Neural crest cell (in vitro differentiated cells): ENCODE measurements around the gene SLC25A42. TPM values are rescaled to one million over a fixed set of nuclear protein-coding genes. Genes with fewer than 3 reads are reported as not detected.
"Not testable (repeated sequence)": the region's sequence is repeated elsewhere in the genome, so short reads cannot be mapped to it uniquely, and the experiment has no call there.

ENCODE experiments used
- DNase-seq: peaks from one replicate; pipeline ENCODE4 v3.0.0; 2021; ENCODE audit warnings: low read depth, mixed read lengths, low spot score
- H3K27ac Mint-ChIP-seq: one replicate; pipeline ENCODE4 v1.8.0; 2021; ENCODE audit warnings: mild to moderate bottlenecking, mixed read lengths; ENCODE audit not compliant: unreplicated experiment
- H3K27me3 Mint-ChIP-seq: 2 replicates; pipeline ENCODE4 v1.8.0; 2021; ENCODE audit warnings: low read depth, mild to moderate bottlenecking, mixed read lengths
- H3K36me3 Mint-ChIP-seq: 2 replicates; pipeline ENCODE4 v1.8.0; 2021; ENCODE audit warnings: low read depth, mild to moderate bottlenecking, mixed read lengths
- H3K4me1 Mint-ChIP-seq: 2 replicates; pipeline ENCODE4 v1.8.0; 2021; ENCODE audit warnings: mixed read lengths
- H3K4me3 Mint-ChIP-seq: one replicate; pipeline ENCODE4 v1.8.0; 2021; ENCODE audit warnings: mild to moderate bottlenecking, mixed read lengths
- H3K9me3 Mint-ChIP-seq: 2 replicates; pipeline ENCODE4 v1.8.0; 2021; ENCODE audit warnings: mixed read lengths
- CTCF ChIP-seq: fragments of 200-600 bp; sonication (generic); conservative IDR thresholded peaks from 2 replicates; pipeline ENCODE4 v1.5.0; 2021; ENCODE audit warnings: antibody characterized with exemption, mild to moderate bottlenecking
- long read RNA-seq: library from polyadenylated mRNA; unstranded; transcript quantifications from one replicate; pipeline ENCODE4 v2.0.0, GENCODE V29; 2020
- total RNA-seq: library from RNA; stranded (reverse); gene quantifications from 2 replicates; pipeline ENCODE4 v1.2.1, GENCODE V29; 2021

SLC25A42 gene, protein sequence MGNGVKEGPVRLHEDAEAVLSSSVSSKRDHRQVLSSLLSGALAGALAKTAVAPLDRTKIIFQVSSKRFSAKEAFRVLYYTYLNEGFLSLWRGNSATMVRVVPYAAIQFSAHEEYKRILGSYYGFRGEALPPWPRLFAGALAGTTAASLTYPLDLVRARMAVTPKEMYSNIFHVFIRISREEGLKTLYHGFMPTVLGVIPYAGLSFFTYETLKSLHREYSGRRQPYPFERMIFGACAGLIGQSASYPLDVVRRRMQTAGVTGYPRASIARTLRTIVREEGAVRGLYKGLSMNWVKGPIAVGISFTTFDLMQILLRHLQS
- total RNA-seq, result 10.5 and 11.1 TPM in 2 replicates
- long read RNA-seq, partial matches to known transcripts, result 0 of 2 reads
- long read RNA-seq, other reads (novel, unspliced or antisense), result 2 of 2 reads

DNA sequence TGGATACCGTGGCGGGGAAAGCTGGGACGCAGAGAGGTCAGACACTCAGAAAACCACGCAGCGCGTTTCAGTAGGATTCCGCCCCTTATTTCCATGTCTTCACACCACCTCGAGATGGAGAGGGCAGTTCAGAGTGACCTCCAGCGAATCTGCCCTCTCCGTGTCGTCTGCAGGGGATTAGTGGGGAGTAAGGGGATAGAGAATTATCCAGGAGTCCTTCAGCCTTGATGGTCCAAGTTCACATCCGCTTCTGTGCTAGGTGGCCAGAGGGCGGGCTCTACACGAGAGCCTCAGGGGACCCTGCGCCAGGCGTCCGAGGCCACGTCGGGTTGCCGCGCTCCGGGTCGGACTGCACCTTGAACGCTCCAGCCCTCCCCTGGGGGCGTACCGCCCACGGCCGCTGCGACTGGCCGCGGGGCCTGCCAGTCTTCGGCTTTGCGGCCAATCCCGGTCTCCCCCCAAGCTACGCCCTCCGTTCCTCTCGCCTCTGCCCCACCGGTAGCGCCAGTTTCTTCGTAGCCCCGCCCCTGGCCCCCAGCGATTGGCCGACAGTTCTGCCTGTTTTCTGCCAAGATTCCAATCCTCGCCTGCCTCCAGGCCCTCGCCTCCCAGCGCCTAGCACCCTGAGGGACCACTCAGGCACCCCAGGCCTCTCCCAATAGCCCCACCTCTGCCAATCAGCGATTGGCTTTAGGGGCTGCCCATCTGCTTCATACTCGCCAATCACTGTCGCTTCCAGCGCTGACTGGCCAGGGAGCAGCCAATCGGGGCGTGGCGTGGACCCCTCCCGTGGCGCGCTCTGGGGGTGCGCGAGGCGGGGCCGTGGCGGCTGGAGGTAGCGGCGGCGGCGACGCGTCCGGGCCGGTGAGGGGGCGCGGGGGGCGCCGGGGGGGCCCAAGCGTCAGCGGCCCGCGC is at the start of gene SLC25A42:
Gene SLC25A42 (plus strand): TSS at position 812 of the 915 bp plus-strand sequence. CDS start 32,131 bp downstream, outside the sequence.
- no peak for TF ChIP-seq CTCF
- H3K27ac Mint-ChIP-seq, result peak within 1 kb of the TSS; percentile 86
- H3K27me3 Mint-ChIP-seq, result peaks cover 22% of the 10 kb centered on the region
- peak within 1 kb of the TSS; percentile 90 for H3K4me3 Mint-ChIP-seq
- H3K4me1 Mint-ChIP-seq, result peaks cover 28% of the 10 kb centered on the region
- H3K9me3 Mint-ChIP-seq, result no peaks in the 10 kb centered on the region
- no peaks in the 10 kb centered on the region for H3K36me3 Mint-ChIP-seq
- peak; percentile 98 for DNase-seq

DNA sequence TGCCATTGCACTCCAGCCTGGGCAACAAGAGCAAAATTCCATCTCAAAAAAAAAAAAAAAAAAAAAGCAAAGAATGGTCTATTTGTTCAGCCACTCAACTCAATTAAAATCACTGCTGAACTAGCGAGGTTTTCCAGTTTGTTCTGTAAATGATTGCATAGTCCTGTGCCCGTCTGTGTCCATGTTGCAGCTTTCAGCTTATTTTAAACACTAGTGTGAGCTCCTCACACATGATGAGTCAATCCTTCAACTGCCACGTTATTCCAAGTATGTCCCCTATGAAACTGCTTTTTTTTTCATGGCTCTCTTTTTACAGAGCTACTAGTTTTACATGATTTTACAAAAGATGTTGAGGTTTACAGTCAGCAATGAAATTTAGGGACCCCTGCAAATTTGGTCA is 42.7 kb upstream of the SLC25A42 start:
- H3K27ac Mint-ChIP-seq, result peak overlapping the region; percentile 47
- peaks cover 21% of the 10 kb centered on the region for H3K36me3 Mint-ChIP-seq
- no peak for TF ChIP-seq CTCF
- no peaks in the 10 kb centered on the region for H3K27me3 Mint-ChIP-seq
- no peak overlapping the region for H3K4me3 Mint-ChIP-seq
- H3K9me3 Mint-ChIP-seq, result no peaks in the 10 kb centered on the region
- peaks cover 17% of the 10 kb centered on the region for H3K4me1 Mint-ChIP-seq
- no peak for DNase-seq

DNA sequence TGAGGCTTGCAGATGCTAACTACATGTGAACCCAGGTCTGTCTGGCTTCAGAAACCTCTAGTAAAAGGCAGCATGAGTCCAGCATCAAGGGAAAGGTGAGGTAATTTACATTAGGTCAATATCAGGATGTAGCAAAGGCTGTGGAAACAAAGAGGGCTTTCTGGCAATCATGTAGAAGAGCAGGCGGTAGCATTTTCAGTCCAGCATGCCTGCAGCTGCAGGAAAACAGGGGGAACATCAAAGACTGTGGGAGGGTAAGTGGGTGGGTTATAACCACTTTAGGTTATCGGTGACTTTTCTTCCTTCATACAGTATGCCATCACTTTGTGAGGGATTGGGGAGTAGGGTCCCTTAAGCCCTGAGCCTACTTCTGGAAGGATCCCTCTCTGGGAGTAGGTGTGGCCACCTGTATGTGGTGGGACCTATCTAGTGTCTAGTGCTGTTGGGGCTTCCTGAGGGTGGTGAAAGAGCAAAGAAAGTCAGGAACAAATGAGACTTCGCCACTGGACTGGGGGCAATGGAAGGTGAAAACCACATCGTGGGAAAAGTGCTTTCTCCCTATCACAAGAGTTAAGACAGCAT is 41.3 kb upstream of the SLC25A42 start:
- no peaks in the 10 kb centered on the region for H3K9me3 Mint-ChIP-seq
- TF ChIP-seq CTCF, result no peak
- H3K27me3 Mint-ChIP-seq, result no peaks in the 10 kb centered on the region
- no peak for DNase-seq
- H3K36me3 Mint-ChIP-seq, result peaks cover 19% of the 10 kb centered on the region
- H3K4me3 Mint-ChIP-seq, result no peak overlapping the region
- H3K4me1 Mint-ChIP-seq, result peaks cover 17% of the 10 kb centered on the region
- peak overlapping the region; percentile 67 for H3K27ac Mint-ChIP-seq

DNA sequence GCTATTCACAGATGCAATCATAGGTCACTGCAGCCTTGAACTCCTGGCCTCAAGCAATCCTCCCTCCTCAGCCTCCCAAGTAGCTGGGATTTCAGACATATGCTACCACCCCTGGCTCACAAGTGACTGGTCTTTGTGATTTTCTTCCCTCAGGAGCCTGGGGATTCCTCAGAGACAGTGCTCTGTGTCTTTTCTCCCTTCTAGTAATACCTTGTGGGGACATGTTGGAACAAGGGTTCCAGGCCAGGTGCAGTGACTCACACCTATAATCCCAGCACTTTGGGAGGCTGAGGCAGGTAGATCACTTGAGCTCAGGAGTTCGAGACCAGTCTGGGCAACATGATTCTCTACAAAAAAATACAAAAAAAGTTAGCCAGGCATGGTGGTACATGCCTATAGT is 40.4 kb upstream of the SLC25A42 start:
- not testable (repeated sequence) for DNase-seq, H3K27me3 Mint-ChIP-seq, H3K4me3 Mint-ChIP-seq, H3K9me3 Mint-ChIP-seq
- peak overlapping the region; percentile 27 for H3K27ac Mint-ChIP-seq
- H3K36me3 Mint-ChIP-seq, result peaks cover 25% of the 10 kb centered on the region
- H3K4me1 Mint-ChIP-seq, result peaks cover 23% of the 10 kb centered on the region

DNA sequence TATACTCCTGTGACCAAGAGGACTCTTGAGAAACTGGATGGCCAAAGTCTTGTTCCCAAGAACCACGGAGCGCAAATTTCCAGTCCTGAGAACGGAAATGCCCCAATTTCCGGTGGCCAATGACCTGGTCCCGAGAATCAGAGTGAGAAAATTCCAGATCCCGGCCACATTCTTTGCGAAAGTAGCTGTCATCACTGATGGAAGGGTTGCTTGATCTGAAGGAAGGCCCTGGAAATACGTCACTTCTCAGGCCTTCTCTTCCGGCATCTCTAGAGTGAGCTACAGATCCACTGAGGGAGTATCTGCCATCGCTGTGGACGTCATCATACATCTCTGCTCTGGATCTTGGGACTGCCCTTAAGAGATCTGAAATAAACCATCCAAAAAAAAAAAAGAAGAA is 37.9 kb upstream of the SLC25A42 start:
- peaks cover 20% of the 10 kb centered on the region for H3K36me3 Mint-ChIP-seq
- no peak overlapping the region for H3K27ac Mint-ChIP-seq
- no peak for DNase-seq
- H3K27me3 Mint-ChIP-seq, result no peaks in the 10 kb centered on the region
- peaks cover 23% of the 10 kb centered on the region for H3K4me1 Mint-ChIP-seq
- no peaks in the 10 kb centered on the region for H3K9me3 Mint-ChIP-seq
- no peak for TF ChIP-seq CTCF
- no peak overlapping the region for H3K4me3 Mint-ChIP-seq
